Ramos (cell line): ENCODE data around the gene COL5A1.

Experiments
- in situ Hi-C: fragments of 300-500 bp; cut with MboI; formaldehyde crosslinking; loops from one replicate; pipeline ENCODE4 v1.14.3; 2022; ENCODE audit warnings: low sequenced_read_pairs; ENCODE audit not compliant: unreplicated experiment

Gene COL5A1

GRCh38 chr9:134795446-134795845 lies 153.8 kb downstream of the COL5A1 start:
- in situ Hi-C loops = no loop called here

- in situ Hi-C loops = no loop called here
Measured at GRCh38 chr9:134796882-134797281, 155.3 kb downstream of the COL5A1 start.

GRCh38 chr9:134800791-134801339 lies 159.3 kb downstream of the COL5A1 start:
- in situ Hi-C loops = no loop called here

GRCh38 chr9:134802216-134802795 lies 160.7 kb downstream of the COL5A1 start:
- in situ Hi-C loops = no loop called here

- in situ Hi-C loops = no loop called here
Measured at GRCh38 chr9:134804871-134805270, 163.3 kb downstream of the COL5A1 start.

GRCh38 chr9:134807716-134808446 lies 166.3 kb downstream of the COL5A1 start:
- in situ Hi-C loops = no loop called here

GRCh38 chr9:134808447-134808792 lies 166.8 kb downstream of the COL5A1 start:
- in situ Hi-C loops = no loop called here

- in situ Hi-C loops = no loop called here
Measured at GRCh38 chr9:134809292-134809691, 167.7 kb downstream of the COL5A1 start.

GRCh38 chr9:134809826-134810225 lies 168.2 kb downstream of the COL5A1 start:
- in situ Hi-C loops = no loop called here

GRCh38 chr9:134811079-134811672 lies 169.6 kb downstream of the COL5A1 start:
- in situ Hi-C loops = no loop called here

- in situ Hi-C loops = no loop called here
Measured at GRCh38 chr9:134811673-134812342, 170.2 kb downstream of the COL5A1 start.

- in situ Hi-C loops = no loop called here
Measured at GRCh38 chr9:134812343-134812673, 170.7 kb downstream of the COL5A1 start.

- in situ Hi-C loops = no loop called here
Measured at GRCh38 chr9:134813841-134814240, 172.2 kb downstream of the COL5A1 start.

- in situ Hi-C loops = no loop called here
Measured at GRCh38 chr9:134814598-134815215, 173.1 kb downstream of the COL5A1 start.

GRCh38 chr9:134815435-134816214 lies 174.0 kb downstream of the COL5A1 start:
- in situ Hi-C loops = no loop called here

- in situ Hi-C loops = no loop called here
Measured at GRCh38 chr9:134816264-134816663, 174.7 kb downstream of the COL5A1 start.

GRCh38 chr9:134818000-134818568 lies 176.5 kb downstream of the COL5A1 start:
- in situ Hi-C loops = no loop called here

GRCh38 chr9:134818591-134818990 lies 177.0 kb downstream of the COL5A1 start:
- in situ Hi-C loops = no loop called here

- in situ Hi-C loops = no loop called here
Measured at GRCh38 chr9:134820901-134821300, 179.3 kb downstream of the COL5A1 start.

GRCh38 chr9:134822541-134822940 lies 180.9 kb downstream of the COL5A1 start:
- in situ Hi-C loops = no loop called here
